GM19438 (cell line): ENCODE measurements around the gene FAM3D.

Experiments used
- ATAC-seq: cut with Tn5 transposase; IDR thresholded peaks from one replicate; pipeline ENCODE4 v1.9.1; 2021; ENCODE audit warnings: low read depth; ENCODE audit not compliant: unreplicated experiment

Gene FAM3D

GRCh38 chr3:58657571-58658141 is 8.9 kb downstream of the FAM3D start:
- no peak for ATAC-seq

- ATAC-seq = no peak
Observed at GRCh38 chr3:58657036-58657520, 9.5 kb downstream of the FAM3D start.

GRCh38 chr3:58656631-58657030 is 9.9 kb downstream of the FAM3D start:
- ATAC-seq = no peak

GRCh38 chr3:58654466-58654865 is 12.1 kb downstream of the FAM3D start:
- no peak for ATAC-seq

GRCh38 chr3:58652624-58653023 is 13.9 kb downstream of the FAM3D start:
- ATAC-seq = no peak

GRCh38 chr3:58651276-58651675 is 15.3 kb downstream of the FAM3D start:
- no peak for ATAC-seq

- ATAC-seq = no peak
Observed at GRCh38 chr3:58647381-58648141, 19.0 kb downstream of the FAM3D start.

GRCh38 chr3:58646503-58646902 is 20.1 kb downstream of the FAM3D start:
- ATAC-seq = no peak

- no peak for ATAC-seq
Observed at GRCh38 chr3:58645726-58646125, 20.8 kb downstream of the FAM3D start.

- ATAC-seq = no peak
Observed at GRCh38 chr3:58642846-58643245, 23.7 kb downstream of the FAM3D start.

- ATAC-seq = peak; percentile 81
Observed at GRCh38 chr3:58640700-58641372, 25.7 kb downstream of the FAM3D start.

GRCh38 chr3:58639842-58640241 is 26.7 kb downstream of the FAM3D start:
- no peak for ATAC-seq

GRCh38 chr3:58639001-58639400 is 27.6 kb downstream of the FAM3D start:
- no peak for ATAC-seq

- no peak for ATAC-seq
Observed at GRCh38 chr3:58638591-58638990, 28.0 kb downstream of the FAM3D start.

GRCh38 chr3:58637509-58637908 is 29.1 kb downstream of the FAM3D start:
- no peak for ATAC-seq

GRCh38 chr3:58635371-58636285 is 30.9 kb downstream of the FAM3D start:
- ATAC-seq = no peak

GRCh38 chr3:58633157-58633865 is 33.3 kb downstream of the FAM3D start:
- ATAC-seq = no peak

GRCh38 chr3:58631742-58632141 is 34.8 kb downstream of the FAM3D start:
- ATAC-seq = no peak

GRCh38 chr3:58630710-58631092 is 35.9 kb downstream of the FAM3D start:
- ATAC-seq = no peak

- ATAC-seq = no peak
Observed at GRCh38 chr3:58630076-58630709, 36.4 kb downstream of the FAM3D start.
